Tongue (tissue), 3 donors: ENCODE results near the gene IL5RA. TPM values are rescaled to one million over a fixed set of nuclear protein-coding genes. Genes with fewer than 3 reads are reported as not detected.

Source experiments
- DNase-seq: peaks from one replicate; pipeline ENCODE4 v3.0.0-alpha.2; 2015
- small RNA-seq: library from RNA; depleted of rRNA; stranded (forward); fragments of <200 nt; gene quantifications from one replicate; pipeline ENCODE3, GENCODE V24; 2014; ENCODE audit warnings: low replicate concordance
- total RNA-seq: library from RNA; depleted of rRNA; stranded (reverse); fragments of >200 nt; gene quantifications from one replicate; pipeline ENCODE4 v1.2.3, GENCODE V29; 2014

The IL5RA gene
- total RNA-seq, 1 donor from 2014 or later: 0.31 TPM

GRCh38 chr3:3066378-3066777 lies 43.8 kb downstream of the IL5RA start:
- DNase-seq: no peak

- DNase-seq: no peak
Measured at GRCh38 chr3:3065876-3066275, 44.3 kb downstream of the IL5RA start.

DNA sequence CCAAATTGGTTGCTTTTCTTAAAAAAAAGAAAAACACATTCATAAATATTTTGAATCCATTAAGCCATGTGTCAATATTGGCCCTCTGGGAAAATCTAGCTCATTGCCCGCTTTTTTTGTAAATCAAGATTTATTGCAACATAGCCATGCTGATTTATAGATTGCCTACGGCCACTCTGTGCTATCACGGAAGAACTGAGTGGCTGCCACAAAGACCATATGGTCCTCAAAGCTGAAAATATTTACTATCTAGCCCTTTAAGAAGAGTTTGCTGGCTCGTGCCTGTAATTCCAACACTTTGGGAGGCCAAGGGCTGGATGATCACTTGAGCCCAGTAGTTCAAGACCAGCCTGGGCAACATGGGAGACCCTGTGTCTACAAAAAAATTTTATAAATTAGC lies 45.9 kb downstream of the IL5RA start:
- DNase-seq: no peak

DNA sequence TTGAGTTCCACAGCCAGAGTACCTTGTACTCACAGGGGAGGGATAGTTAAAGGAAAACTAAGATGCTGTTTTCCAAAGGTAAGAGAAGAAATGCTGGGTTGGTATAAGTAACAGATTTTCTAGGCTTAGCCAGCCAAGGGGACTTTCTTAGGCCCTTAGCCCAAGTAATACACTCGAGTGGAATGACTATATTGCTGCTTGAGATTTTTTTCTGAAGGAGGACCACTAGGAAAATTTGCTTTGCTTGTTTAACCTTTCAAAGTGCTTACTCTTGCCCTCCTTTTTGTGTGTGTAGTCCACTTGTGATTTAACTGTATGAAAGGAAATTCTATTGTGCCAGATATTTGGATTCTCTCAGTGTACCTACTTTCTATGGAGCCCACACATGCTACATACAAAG lies 50.5 kb downstream of the IL5RA start:
- DNase-seq: no peak

DNA sequence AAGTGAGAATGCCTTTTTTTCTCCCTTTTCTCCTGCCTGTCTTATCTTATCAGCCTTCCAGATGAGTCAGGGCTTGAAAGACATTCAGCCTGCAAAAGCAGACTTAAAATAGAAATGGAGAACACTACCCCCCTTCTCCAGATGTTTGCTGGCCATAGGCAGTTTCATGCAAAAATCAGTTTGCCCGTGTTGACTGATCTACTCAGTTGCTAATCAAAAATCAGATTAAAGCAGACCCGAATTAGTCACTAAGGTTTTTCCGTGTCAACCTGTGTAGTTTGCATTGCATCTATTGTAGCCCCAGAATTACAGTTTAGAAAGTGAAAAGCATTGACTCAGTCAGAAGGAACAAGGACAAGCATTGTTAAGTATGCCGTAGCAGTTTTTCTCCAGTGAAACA lies 56.2 kb downstream of the IL5RA start:
- DNase-seq: no peak

DNA sequence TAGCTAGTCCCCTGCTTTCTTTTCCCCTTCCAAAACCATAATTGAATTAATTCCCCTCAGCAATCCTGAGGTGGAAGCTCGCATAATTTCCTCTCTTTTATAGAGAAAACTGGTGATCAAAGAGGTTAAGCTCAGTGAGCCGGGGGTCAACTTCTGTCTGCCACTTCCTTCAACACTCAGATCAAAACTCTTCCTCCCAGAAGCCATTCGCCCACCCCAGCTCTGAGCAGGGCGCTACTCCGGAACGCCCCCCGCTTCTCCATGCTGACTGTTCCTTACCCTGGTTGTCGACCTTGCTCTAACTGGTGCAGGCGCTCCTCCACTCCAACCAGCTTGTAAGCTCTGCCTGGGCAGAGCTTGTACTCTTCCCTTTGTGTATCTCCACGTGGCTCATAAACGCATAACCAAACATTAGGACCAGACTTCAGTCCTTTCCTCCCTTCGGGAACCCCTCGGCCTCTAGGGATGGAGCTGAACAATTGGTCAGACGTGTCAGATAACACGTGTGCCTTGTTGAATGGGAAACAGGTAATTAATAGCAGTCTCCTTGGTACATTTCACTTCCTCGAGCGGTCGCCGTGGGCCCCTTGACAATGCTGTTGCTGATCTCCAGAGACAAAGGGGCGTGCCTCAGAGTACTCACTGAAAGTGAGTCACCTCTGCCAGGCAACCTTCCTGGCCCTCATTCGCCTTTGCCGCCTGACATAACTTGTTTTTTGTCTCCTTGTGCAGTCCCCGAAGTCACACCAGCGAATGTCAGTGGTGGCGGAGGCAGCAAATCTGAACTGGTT lies 71.8 kb downstream of the IL5RA start:
- DNase-seq: no peak

GRCh38 chr3:3037156-3037555 lies 73.0 kb downstream of the IL5RA start:
- peak; percentile 12 for DNase-seq

DNA sequence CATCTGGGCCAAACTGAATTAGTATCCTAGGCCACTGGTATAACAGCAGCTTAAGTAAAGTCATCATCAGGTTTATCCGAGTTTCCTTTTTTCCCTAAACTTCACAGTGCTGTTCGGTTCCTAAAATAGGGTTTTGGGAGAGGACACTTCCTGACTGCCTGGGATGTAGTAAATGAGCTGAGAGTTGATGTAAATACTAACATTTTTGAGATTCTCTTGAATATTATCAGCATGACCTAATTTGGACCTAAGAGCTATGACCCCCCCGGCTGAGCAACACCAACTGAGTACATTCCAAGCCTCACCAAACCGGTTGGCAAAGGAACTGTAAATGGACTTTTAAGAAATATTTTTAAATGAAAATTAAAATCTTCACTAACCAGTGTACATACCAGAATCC lies 78.8 kb downstream of the IL5RA start:
- no peak for DNase-seq

DNA sequence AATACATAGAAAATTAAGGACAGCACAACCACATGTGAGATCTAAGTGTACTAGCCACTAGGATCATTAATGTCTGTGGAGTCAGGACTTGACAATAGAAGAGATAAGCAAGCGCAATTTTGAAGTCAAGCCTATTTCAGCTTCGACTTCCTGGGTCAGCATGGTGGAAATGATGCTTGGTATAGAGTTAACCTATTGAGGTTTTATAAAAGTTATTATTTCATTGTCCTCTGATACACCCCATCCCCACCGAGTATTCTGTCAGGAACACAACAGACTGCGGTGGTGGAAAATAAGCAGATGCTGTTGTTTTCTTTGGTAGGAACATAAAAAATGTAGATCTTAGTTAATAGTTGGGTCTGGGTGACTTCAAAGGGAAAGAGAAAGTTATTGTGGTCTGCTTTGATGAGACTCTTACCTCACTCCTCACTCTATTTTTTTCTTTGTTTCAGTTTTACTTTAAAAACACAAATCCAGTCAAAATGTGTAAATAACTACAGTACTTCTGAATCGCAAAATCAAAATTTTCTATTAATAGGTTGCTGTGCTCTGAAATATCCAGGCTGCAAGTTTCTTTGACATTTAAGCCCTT lies 82.1 kb downstream of the IL5RA start:
- DNase-seq: no peak

- DNase-seq: peak; percentile 56
Measured at GRCh38 chr3:3023111-3023745, 86.9 kb downstream of the IL5RA start.

DNA sequence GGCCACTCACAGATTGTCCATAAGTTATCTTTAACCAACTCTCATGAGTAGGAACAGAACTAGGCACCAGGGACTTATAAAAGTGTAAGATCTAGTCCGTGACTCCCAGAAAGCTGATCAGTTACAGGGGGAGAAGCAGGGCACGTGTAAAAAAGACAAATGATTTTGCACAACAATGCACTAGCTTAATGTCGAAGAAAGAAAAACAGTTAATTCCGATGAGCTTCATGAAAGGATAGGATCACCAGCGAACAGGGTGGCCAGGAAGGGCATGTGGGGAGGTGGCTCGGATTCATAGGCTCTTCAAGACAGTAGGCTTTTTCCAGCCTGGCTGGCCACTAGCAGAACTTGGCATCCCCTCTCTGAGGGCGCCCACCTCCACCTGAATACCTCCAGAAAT lies 90.0 kb downstream of the IL5RA start:
- no peak for DNase-seq

Small RNA genes within 50 kb of the gene (small RNA-seq; reads per million reads assigned to genes)
- gene RF00416: not detected

Other genes with a start within 250 kb of the IL5RA start
- 31.7 TPM for gene TRNT1, start 16.6 kb upstream of the IL5RA start, total RNA-seq
- 143 TPM for gene CRBN, start 69.3 kb upstream of the IL5RA start, total RNA-seq